HepG2 (cell line): ENCODE data around the gene ANKRD11. TPM values are rescaled to one million over a fixed set of nuclear protein-coding genes. Genes with fewer than 3 reads are reported as not detected.

Experiments
- ATAC-seq: fragments of 200-7000 bp; cut with Tn5 transposase; 3 replicates; pipeline ENCODE4 v1.9.1; 2020; ENCODE audit warnings: mild to moderate bottlenecking, moderate library complexity
- BruUV-seq: library from RNA; stranded (reverse); fragments of 400-500 nt; replicated peaks from 2 replicates; lab custom pipeline; 2021; lab: Mats Ljungman, UMichigan
- CTCF ChIA-PET: fragments of 300-600 bp; formaldehyde crosslinking; extraction: SDS; loops from one replicate; lab custom pipeline; 2021; ENCODE audit warnings: low total read pairs, inconsistent platforms, low intra/inter-chr PET ratio; lab: Yijun Ruan, JAX
- POLR2A ChIA-PET: fragments of 350-600 bp; sonication (Branson Sonifier 250); formaldehyde crosslinking; loops from one replicate; lab custom pipeline; 2020; ENCODE audit warnings: antibody characterized with exemption, inconsistent platforms; lab: Yijun Ruan, JAX
- DNase-seq: peaks from one replicate; pipeline ENCODE4 v3.0.0-alpha.2; 2015; ENCODE audit warnings: low spot score
- FAIRE-seq: peaks from 3 replicates; lab custom pipeline; 2011; peaks lifted over from hg19 to GRCh38; lab: Jason Lieb, UNC
- H2AFZ ChIP-seq: one replicate; pipeline ENCODE4 v1.6.1; 2011; ENCODE audit warnings: low read length, inconsistent platforms
- H3K27ac ChIP-seq: fragments of 300-600 bp; 3 replicates; pipeline ENCODE4 v1.8.0; 2011; ENCODE audit warnings: mixed run types, mild to moderate bottlenecking, mixed read lengths, low read length, inconsistent platforms; ENCODE audit not compliant: insufficient read depth; ENCODE audit errors: extremely low read length
- H3K27me3 ChIP-seq, 2 experiments: fragments of 200-600 bp in 1 of 2; 2 replicates in 1 of 2; 3 replicates in 1 of 2; pipeline versions ENCODE4 v1.6.0 to v1.8.0; 2011; ENCODE audit warnings: low read length in 2 of 2, mild to moderate bottlenecking in 2 of 2, moderate library complexity in 2 of 2, inconsistent platforms in 1 of 2; ENCODE audit not compliant: insufficient read depth in 2 of 2, control insufficient read depth in 1 of 2
- H3K36me3 ChIP-seq, 2 experiments: fragments of 200-600 bp in 1 of 2; replicated peaks in 1 of 2; 2 replicates in 1 of 2; 3 replicates in 1 of 2; pipeline versions ENCODE4 v1.5.1 to v1.8.0; 2011; ENCODE audit warnings: low read length in 2 of 2, inconsistent platforms in 1 of 2; ENCODE audit not compliant: insufficient read depth in 2 of 2, control insufficient read depth in 1 of 2
- H3K4me1 ChIP-seq: 2 replicates; pipeline ENCODE4 v1.5.1; 2012; ENCODE audit warnings: low read length, inconsistent platforms; ENCODE audit not compliant: insufficient read depth
- H3K4me2 ChIP-seq: 2 replicates; pipeline ENCODE4 v1.6.0; 2011; ENCODE audit warnings: low read depth, low read length, inconsistent platforms
- H3K4me3 ChIP-seq, 3 experiments: fragments of 200-600 bp in 1 of 3; sonication (generic), shearing (Covaris generic) in 1 of 3; replicated peaks in 1 of 3; 2 replicates each; pipeline ENCODE4 v1.5.1; 2011 to 2016; ENCODE audit warnings: low read length in 3 of 3, inconsistent platforms in 2 of 3, low read depth in 2 of 3, mild to moderate bottlenecking in 2 of 3, control low read depth in 1 of 3, mixed read lengths in 1 of 3; ENCODE audit not compliant: insufficient read depth in 1 of 3
- H3K79me2 ChIP-seq: one replicate; pipeline ENCODE4 v1.6.1; 2011; ENCODE audit warnings: low read length, inconsistent platforms; ENCODE audit not compliant: insufficient read depth
- H3K9ac ChIP-seq: 2 replicates; pipeline ENCODE4 v1.6.0; 2011; ENCODE audit warnings: mild to moderate bottlenecking, low read depth, low read length, inconsistent platforms; ENCODE audit not compliant: insufficient read depth
- H3K9me3 ChIP-seq: 2 replicates; pipeline ENCODE4 v1.5.1; 2012; ENCODE audit warnings: mild to moderate bottlenecking, low read length
- H4K20me1 ChIP-seq: 2 replicates; pipeline ENCODE4 v1.6.0; 2011; ENCODE audit warnings: inconsistent platforms, mild to moderate bottlenecking, low read length, moderate library complexity; ENCODE audit not compliant: insufficient read depth
- KLF16 ChIP-seq, 2 experiments: sonication (generic) in 1 of 2; formaldehyde crosslinking in 1 of 2; IDR thresholded peaks; 2 replicates each; pipeline versions ENCODE4 v1.6.1 to v1.8.0; 2016 to 2023; ENCODE audit warnings: missing genetic modification reagents in 2 of 2, missing compliant biosample characterization in 1 of 2
- WGBS: methylation state at CpG from one replicate; pipeline ENCODE4 v1.1.6; 2017; ENCODE audit warnings: low lambda C conversion rate; 5-methylcytosine and 5-hydroxymethylcytosine counted together
- in situ Hi-C: cut with HindIII; loops from 2 replicates; pipeline ENCODE4 v1.10.0; 2017; ENCODE audit warnings: low pct_unique_long_range_greater_than_20kb; ENCODE audit not compliant: extremely low pct_ligation_motif_present
- intact Hi-C: fragments of 100-400 bp; cut with micrococcal nuclease; formaldehyde crosslinking; loops from one replicate; pipeline ENCODE4 v1.10.0; 2022; ENCODE audit not compliant: unreplicated experiment
- polyA plus RNA-seq, 8 experiments: library from polyadenylated mRNA; depleted of rRNA in 3 of 8; stranded (reverse) in 7 of 8; unstranded in 1 of 8; fragments of >200 nt; fragmentation: Illumina TruSeq in 4 of 8; extraction: Trizol in 4 of 8; gene quantifications; 2 replicates each; pipeline versions ENCODE4 v1.2.1 to v1.2.3, GENCODE V29; 2011 to 2016; ENCODE audit warnings: low read depth in 4 of 8, missing spikeins in 1 of 8, mixed read lengths in 1 of 8; ENCODE audit not compliant: insufficient read depth in 1 of 8
- total RNA-seq, 5 experiments: library from RNA; depleted of rRNA; stranded (reverse); fragments of >200 nt; fragmentation: Illumina TruSeq; extraction: Trizol; gene quantifications; 2 replicates each; pipeline ENCODE4 v1.2.3, GENCODE V29; 2016; ENCODE audit warnings: low read depth in 1 of 5
- TF ChIP-seq, protein P1 (sequence below), 2 experiments: fragments of 450-650 bp in 1 of 2; sonication (generic) in 1 of 2; formaldehyde crosslinking in 1 of 2; IDR thresholded peaks; 2 replicates each; pipeline versions ENCODE4 v1.6.1 to v1.8.0; 2016 to 2022; ENCODE audit warnings: antibody characterized with exemption in 1 of 2, mild to moderate bottlenecking in 1 of 2, missing genetic modification reagents in 1 of 2

The ANKRD11 gene
- total and polyA plus RNA-seq, 2 of the 13 experiments (the other 11 are each of a cell fraction or from before 2014, with no cell fraction given) = 21.4 to 38.4 TPM

DNA sequence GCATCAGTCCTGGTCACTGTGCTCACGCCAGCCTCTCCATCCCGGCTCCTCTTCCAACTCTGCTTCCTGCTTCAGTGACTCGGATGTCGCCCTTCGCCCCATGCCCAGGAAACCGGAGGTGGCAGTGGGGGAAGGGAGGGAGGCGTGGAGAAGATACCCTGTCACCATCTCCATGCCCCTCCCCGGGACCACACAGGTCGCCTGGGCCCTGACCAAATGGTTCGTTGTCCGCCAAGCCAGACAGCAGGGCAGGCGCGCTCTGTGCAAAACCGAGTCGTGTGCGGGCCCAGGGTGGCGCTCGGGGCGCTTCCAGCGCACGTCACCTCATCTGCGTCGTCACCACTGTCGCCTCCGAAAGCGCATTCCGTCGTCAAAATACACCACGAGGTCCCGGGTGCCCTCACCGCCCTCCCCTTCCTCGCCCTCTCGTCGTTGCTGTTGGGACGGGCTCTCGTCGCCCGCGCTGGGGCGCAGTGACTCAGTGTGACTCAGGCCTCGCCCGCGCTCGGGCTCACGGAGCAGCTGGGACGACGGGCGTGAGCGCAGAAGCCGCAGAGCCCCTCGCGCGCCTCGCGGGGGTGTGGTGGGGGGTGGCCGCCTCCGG is 233.6 kb downstream of the ANKRD11 start:
- ATAC-seq = no peak
- Histone ChIP-seq H3K27me3 (no peaks in the 10 kb centered on the region), H3K4me2 (no peak overlapping the region), H3K9ac (no peak overlapping the region), H3K79me2 (peaks cover 7% of the 10 kb centered on the region), H3K4me3 (no peak overlapping the region), H3K9me3 (no peaks in the 10 kb centered on the region), H3K36me3 (no peaks in the 10 kb centered on the region), H2AFZ (no peak overlapping the region), H4K20me1 (no peaks in the 10 kb centered on the region), H3K4me1 (peaks cover 13% of the 10 kb centered on the region), H3K27ac (no peak overlapping the region)
- BruUV-seq = no TSS peak
- no peak for FAIRE-seq
- POLR2A ChIA-PET = no interaction called here
- in situ Hi-C loops = no loop called here
- TF ChIP-seq, protein P1, sequence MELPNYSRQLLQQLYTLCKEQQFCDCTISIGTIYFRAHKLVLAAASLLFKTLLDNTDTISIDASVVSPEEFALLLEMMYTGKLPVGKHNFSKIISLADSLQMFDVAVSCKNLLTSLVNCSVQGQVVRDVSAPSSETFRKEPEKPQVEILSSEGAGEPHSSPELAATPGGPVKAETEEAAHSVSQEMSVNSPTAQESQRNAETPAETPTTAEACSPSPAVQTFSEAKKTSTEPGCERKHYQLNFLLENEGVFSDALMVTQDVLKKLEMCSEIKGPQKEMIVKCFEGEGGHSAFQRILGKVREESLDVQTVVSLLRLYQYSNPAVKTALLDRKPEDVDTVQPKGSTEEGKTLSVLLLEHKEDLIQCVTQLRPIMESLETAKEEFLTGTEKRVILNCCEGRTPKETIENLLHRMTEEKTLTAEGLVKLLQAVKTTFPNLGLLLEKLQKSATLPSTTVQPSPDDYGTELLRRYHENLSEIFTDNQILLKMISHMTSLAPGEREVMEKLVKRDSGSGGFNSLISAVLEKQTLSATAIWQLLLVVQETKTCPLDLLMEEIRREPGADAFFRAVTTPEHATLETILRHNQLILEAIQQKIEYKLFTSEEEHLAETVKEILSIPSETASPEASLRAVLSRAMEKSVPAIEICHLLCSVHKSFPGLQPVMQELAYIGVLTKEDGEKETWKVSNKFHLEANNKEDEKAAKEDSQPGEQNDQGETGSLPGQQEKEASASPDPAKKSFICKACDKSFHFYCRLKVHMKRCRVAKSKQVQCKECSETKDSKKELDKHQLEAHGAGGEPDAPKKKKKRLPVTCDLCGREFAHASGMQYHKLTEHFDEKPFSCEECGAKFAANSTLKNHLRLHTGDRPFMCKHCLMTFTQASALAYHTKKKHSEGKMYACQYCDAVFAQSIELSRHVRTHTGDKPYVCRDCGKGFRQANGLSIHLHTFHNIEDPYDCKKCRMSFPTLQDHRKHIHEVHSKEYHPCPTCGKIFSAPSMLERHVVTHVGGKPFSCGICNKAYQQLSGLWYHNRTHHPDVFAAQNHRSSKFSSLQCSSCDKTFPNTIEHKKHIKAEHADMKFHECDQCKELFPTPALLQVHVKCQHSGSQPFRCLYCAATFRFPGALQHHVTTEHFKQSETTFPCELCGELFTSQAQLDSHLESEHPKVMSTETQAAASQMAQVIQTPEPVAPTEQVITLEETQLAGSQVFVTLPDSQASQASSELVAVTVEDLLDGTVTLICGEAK (IDR thresholded peaks at IDR 0.05) = no peak
- TF ChIP-seq, protein P1 (CRISPR knock-in tag; IDR thresholded peaks at IDR 0.05) = 0 out of 2 replicates have a peak, but pooled peaks have one; percentile 14
- no peak for TF ChIP-seq KLF16 (CRISPR knock-in tag; IDR thresholded peaks at IDR 0.05)
- intact Hi-C loops = no loop called here
- CTCF ChIA-PET = no interaction called here
- DNase-seq = no peak
- WGBS = 96% methylated on average over 53 of the region's 57 CpGs
